ENCODE data around the gene PHACTR3. TPM values are rescaled to one million over a fixed set of nuclear protein-coding genes. Genes with fewer than 3 reads are reported as not detected.

PHACTR3 gene
- total and polyA plus RNA-seq, 2 of the 8 experiments (the other 6 are each of a cell fraction or from before 2014, with no cell fraction given) = 0.05 to 0.13 TPM

- no peak overlapping the region for H2AK5ac ChIP-seq (ENCODE audit: low read depth, low read length)
- no peak overlapping the region for H2BK5ac ChIP-seq (ENCODE audit: low read depth, low read length)
- H2AFZ ChIP-seq (ENCODE audit: low read length) = no peak overlapping the region
- H3K9ac ChIP-seq (replicated peaks in 1 of 4; ENCODE audit: extremely low read depth in 1 of 4, low read depth in 3 of 4, low read length in 3 of 4) = no peak overlapping the region
- H3K79me2 ChIP-seq (ENCODE audit: control insufficient read depth in 1 of 2, insufficient read depth in 2 of 2, low read length in 2 of 2) = no peaks in the 10 kb centered on the region
- POLR2A ChIA-PET (ENCODE audit: partially characterized antibody) = no interaction called here
- no peaks in the 10 kb centered on the region for H3K23me2 ChIP-seq (ENCODE audit: low read depth, low read length)
- TF ChIP-seq JUND (IDR thresholded peaks at IDR 0.05; ENCODE audit: low read length) = no peak
- TF ChIP-seq JUN (IDR thresholded peaks at IDR 0.05; ENCODE audit: low read depth, low read length) = no peak
- no peaks in the 10 kb centered on the region for H3K27me3 ChIP-seq (replicated peaks in 1 of 4; ENCODE audit: control insufficient read depth in 3 of 4, extremely low read depth in 1 of 4, insufficient read depth in 3 of 4, low read length in 3 of 4)
- H3K9me3 ChIP-seq (ENCODE audit: insufficient read depth in 2 of 2, low read depth in 1 of 2, low read length in 1 of 2) = peaks cover 69 to 84% of the 10 kb centered on the region in 2 experiments
- peaks cover 0 to 1% (median under 1%) of the 10 kb centered on the region in 4 experiments; a peak in 2 of 8 replicates for H3K36me3 ChIP-seq (ENCODE audit: control insufficient read depth in 2 of 4, insufficient read depth in 4 of 4, low read length in 3 of 4)
- 57% methylated on average over 5 of the region's 6 CpGs; no CpG with 5 or more reads in 1 of the 2 experiments for whole genome bisulfite sequencing, 2 experiments (ENCODE audit: extremely low coverage in 1 of 2, insufficient coverage in 1 of 2, insufficient read length in 1 of 2, insufficient replicate concordance in 2 of 2, low coverage in 1 of 2, low lambda C conversion rate in 2 of 2, missing lambda C conversion rate in 1 of 2)
- CTCF ChIA-PET (ENCODE audit: partially characterized antibody) = no interaction called here
- no peak overlapping the region; a peak in 1 of 8 replicates for H3K4me3 ChIP-seq (ENCODE audit: extremely low read depth in 1 of 4, insufficient read depth in 2 of 4, low read depth in 3 of 4, low read length in 4 of 4)
- H3K79me1 ChIP-seq (ENCODE audit: low read depth, low read length) = no peaks in the 10 kb centered on the region
- no peak overlapping the region for H4K5ac ChIP-seq (ENCODE audit: insufficient read length, low read depth, low read length)
- no peaks in the 10 kb centered on the region for H3K4me1 ChIP-seq (replicated peaks in 1 of 4; ENCODE audit: control insufficient read depth in 3 of 4, insufficient read depth in 4 of 4, low read length in 3 of 4)
- H2BK20ac ChIP-seq (ENCODE audit: low read length) = no peak overlapping the region
- FAIRE-seq = no peak
- no peak overlapping the region for H2BK15ac ChIP-seq (ENCODE audit: low read length)
- DNase-seq (ENCODE audit: low read depth in 1 of 2, low spot score in 2 of 2) = no peak
- no peak overlapping the region for H3K18ac ChIP-seq (ENCODE audit: extremely low read depth, low read length)
- no peak overlapping the region for H3K23ac ChIP-seq (ENCODE audit: insufficient read length)
- no peaks in the 10 kb centered on the region for H4K20me1 ChIP-seq (replicated peaks in 1 of 2; ENCODE audit: control insufficient read depth in 1 of 2, insufficient read depth in 2 of 2, low read length in 2 of 2)
- H2BK12ac ChIP-seq (ENCODE audit: low read depth, low read length) = no peak overlapping the region
- H3K27ac ChIP-seq (ENCODE audit: low read depth, low read length) = no peak overlapping the region
- no peak overlapping the region for H4K91ac ChIP-seq (replicated peaks; ENCODE audit: insufficient read length, low read length)
- no peak overlapping the region for H3K4ac ChIP-seq (replicated peaks; ENCODE audit: insufficient read length, low read depth, low read length)
- no peak overlapping the region for H3K14ac ChIP-seq (ENCODE audit: insufficient read length)
- no peak overlapping the region for H3K56ac ChIP-seq (replicated peaks; ENCODE audit: insufficient read length, low read depth, low read length)
- H3K4me2 ChIP-seq (ENCODE audit: insufficient read depth in 1 of 2, low read depth in 2 of 2, low read length in 2 of 2) = no peak overlapping the region
- no peak overlapping the region for H2BK120ac ChIP-seq (replicated peaks; ENCODE audit: low read depth, low read length)
- no peak overlapping the region for H4K8ac ChIP-seq (ENCODE audit: extremely low read depth, insufficient read depth, low read length)
Measured at GRCh38 chr20:59785669-59785959, 181.3 kb downstream of the PHACTR3 start.
